Mammary epithelial cell (primary cell): ENCODE measurements around the gene WDR18.

Source experiments
- CTCF ChIP-seq, 2 donors: IDR thresholded peaks in 1 of 2; conservative IDR thresholded peaks in 1 of 2; 2 replicates each; pipeline ENCODE4 v1.5.1; 2011 to 2012; ENCODE audit warnings: inconsistent platforms in 2 of 2, low read length in 2 of 2, mild to moderate bottlenecking in 2 of 2, control low read depth in 1 of 2, low read depth in 1 of 2; ENCODE audit not compliant: insufficient read depth in 1 of 2; ENCODE audit errors: extremely low read depth in 1 of 2
- EZH2 ChIP-seq: IDR thresholded peaks from 2 replicates; pipeline ENCODE4 v1.6.1; 2012; ENCODE audit warnings: low read length, inconsistent platforms, borderline replicate concordance

- TF ChIP-seq CTCF (conservative IDR thresholded peaks at IDR 0.05 in 1 of 2, IDR thresholded peaks at IDR 0.05 in 1 of 2; ENCODE audit: extremely low read depth in 1 of 2, insufficient read depth in 1 of 2, low read depth in 1 of 2, low read length in 2 of 2) = no peak
- TF ChIP-seq EZH2 = no peak
Measured at GRCh38 chr19:941292-942132, 42.6 kb upstream of the WDR18 start.
